Measurements from ENCODE around the gene TOM1L2. TPM values are rescaled to one million over a fixed set of nuclear protein-coding genes. Genes with fewer than 3 reads are reported as not detected.

Gene TOM1L2
- total RNA-seq, 3 donors from 2014 or later (not counting 1 experiment from before 2014, with no cell fraction given) = 35.7 to 43.2 (median 35.7) TPM

DNA sequence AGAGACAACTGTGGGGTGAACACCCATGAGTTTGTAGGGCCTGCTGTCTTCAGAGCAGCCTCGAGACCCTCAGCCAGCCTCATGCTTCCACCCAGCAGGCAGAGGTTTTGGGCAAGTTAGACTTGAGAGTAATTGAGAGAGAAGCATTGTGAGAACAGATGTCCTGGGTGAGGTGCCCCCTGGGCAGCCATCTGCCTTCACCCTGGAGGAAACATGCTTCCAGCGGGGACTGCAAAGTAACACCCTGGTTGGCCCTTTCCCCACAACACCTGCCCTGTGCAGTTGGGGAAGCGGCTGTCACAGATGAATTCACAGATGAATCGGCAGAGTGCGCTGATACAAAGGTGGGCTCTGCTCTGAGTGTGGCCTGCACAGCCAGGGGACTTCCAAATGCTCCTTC lies 43.4 kb upstream of the TOM1L2 start:
- H3K27ac Mint-ChIP-seq = no peak overlapping the region
- Histone ChIP-seq H3K36me3 (ENCODE audit: control insufficient read depth, insufficient read depth, low read length) (peaks cover 24% of the 10 kb centered on the region), H3K4me1 (ENCODE audit: control insufficient read depth, insufficient read depth, low read length) (no peaks in the 10 kb centered on the region), H3K9me3 (ENCODE audit: control insufficient read depth, insufficient read depth, low read length) (no peaks in the 10 kb centered on the region), H3K4me3 (ENCODE audit: low read length) (no peak overlapping the region), H3K27ac (ENCODE audit: low read length) (no peak overlapping the region), H3K27me3 (ENCODE audit: control insufficient read depth, insufficient read depth, low read length) (no peaks in the 10 kb centered on the region)
- TF ChIP-seq, protein P1, sequence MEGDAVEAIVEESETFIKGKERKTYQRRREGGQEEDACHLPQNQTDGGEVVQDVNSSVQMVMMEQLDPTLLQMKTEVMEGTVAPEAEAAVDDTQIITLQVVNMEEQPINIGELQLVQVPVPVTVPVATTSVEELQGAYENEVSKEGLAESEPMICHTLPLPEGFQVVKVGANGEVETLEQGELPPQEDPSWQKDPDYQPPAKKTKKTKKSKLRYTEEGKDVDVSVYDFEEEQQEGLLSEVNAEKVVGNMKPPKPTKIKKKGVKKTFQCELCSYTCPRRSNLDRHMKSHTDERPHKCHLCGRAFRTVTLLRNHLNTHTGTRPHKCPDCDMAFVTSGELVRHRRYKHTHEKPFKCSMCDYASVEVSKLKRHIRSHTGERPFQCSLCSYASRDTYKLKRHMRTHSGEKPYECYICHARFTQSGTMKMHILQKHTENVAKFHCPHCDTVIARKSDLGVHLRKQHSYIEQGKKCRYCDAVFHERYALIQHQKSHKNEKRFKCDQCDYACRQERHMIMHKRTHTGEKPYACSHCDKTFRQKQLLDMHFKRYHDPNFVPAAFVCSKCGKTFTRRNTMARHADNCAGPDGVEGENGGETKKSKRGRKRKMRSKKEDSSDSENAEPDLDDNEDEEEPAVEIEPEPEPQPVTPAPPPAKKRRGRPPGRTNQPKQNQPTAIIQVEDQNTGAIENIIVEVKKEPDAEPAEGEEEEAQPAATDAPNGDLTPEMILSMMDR (IDR thresholded peaks at IDR 0.05) = no peak
- no peaks in the 10 kb centered on the region for H3K27me3 Mint-ChIP-seq (ENCODE audit: low read depth in 2 of 2)
- intact Hi-C loops (cut with micrococcal nuclease) = no loop called here
- whole genome bisulfite sequencing (ENCODE audit: insufficient coverage) = 87% methylated on average over 5 of the region's 5 CpGs
- ATAC-seq (no peak), DNase-seq (no peak)
- no peaks in the 10 kb centered on the region for H3K9me3 Mint-ChIP-seq
- no peak overlapping the region for H3K4me3 Mint-ChIP-seq
- H3K4me1 Mint-ChIP-seq = no peaks in the 10 kb centered on the region
- H3K36me3 Mint-ChIP-seq = peaks cover 5% of the 10 kb centered on the region

DNA sequence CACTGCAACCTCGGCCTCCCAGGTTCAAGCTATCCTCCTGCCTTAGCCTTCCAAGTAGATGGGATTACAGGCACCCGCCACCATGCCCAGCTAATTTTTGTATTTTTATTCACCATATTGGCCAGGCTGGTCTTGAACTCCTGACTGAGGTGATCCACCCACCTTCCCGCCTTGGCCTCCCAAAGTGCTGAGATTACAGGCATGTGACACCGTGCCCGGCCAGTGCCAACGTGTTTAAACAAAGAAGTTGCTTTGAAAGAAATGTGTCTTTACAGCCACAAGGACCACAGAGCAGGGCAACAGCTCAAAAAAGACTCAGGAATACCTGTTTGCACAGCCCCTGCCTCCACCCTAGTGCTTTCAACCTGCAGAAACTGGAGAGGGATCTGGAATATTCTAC lies 41.8 kb upstream of the TOM1L2 start:
- intact Hi-C loops (cut with micrococcal nuclease) = no loop called here
- TF ChIP-seq, protein P1 (IDR thresholded peaks at IDR 0.05) = no peak
- no peak overlapping the region for H3K4me3 Mint-ChIP-seq

DNA sequence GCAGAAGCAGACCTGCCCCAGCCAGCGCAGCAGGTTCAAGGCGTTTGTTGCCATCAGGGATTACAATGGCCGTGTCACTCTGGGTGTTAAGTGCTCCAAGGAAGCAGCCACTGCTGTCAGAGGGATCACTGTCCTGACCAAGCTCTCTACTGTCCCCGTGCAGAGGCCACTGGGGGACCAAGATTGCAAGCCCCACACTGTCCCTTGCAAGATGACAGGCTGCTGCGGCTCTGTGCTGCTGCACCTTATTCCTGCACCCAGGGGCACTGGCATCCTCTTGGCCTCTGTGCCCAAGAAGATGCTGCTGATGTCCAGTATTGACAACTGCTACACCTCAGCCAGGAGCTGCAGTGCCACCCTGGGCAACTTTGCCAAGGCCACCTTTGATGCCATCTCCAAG lies 39.1 kb upstream of the TOM1L2 start:
- H3K36me3 Mint-ChIP-seq = no peaks in the 10 kb centered on the region
- no peaks in the 10 kb centered on the region for H3K9me3 Mint-ChIP-seq
- Histone ChIP-seq H3K4me3 (ENCODE audit: low read length) (no peak overlapping the region), H3K27me3 (ENCODE audit: control insufficient read depth, insufficient read depth, low read length) (no peaks in the 10 kb centered on the region), H3K4me1 (ENCODE audit: control insufficient read depth, insufficient read depth, low read length) (no peaks in the 10 kb centered on the region), H3K36me3 (ENCODE audit: control insufficient read depth, insufficient read depth, low read length) (peaks cover 30% of the 10 kb centered on the region), H3K27ac (ENCODE audit: low read length) (no peak overlapping the region), H3K9me3 (ENCODE audit: control insufficient read depth, insufficient read depth, low read length) (no peaks in the 10 kb centered on the region)
- peaks cover 0 to 3% of the 10 kb centered on the region in 2 donors for H3K4me1 Mint-ChIP-seq
- no peak for DNase-seq
- no peaks in the 10 kb centered on the region for H3K27me3 Mint-ChIP-seq (ENCODE audit: low read depth in 2 of 2)
- TF ChIP-seq, protein P1 (IDR thresholded peaks at IDR 0.05) = no peak
- no peak for ATAC-seq
- 95% methylated on average over 5 of the region's 5 CpGs for WGBS (ENCODE audit: insufficient coverage)
- intact Hi-C loops (cut with micrococcal nuclease) = no loop called here
- H3K27ac Mint-ChIP-seq = no peak overlapping the region
- H3K4me3 Mint-ChIP-seq = no peak overlapping the region

More for the DNA sequence above, 41.8 kb upstream of the TOM1L2 start:
- Histone ChIP-seq H3K4me3 (ENCODE audit: low read length) (no peak overlapping the region), H3K27me3 (ENCODE audit: control insufficient read depth, insufficient read depth, low read length) (no peaks in the 10 kb centered on the region), H3K4me1 (ENCODE audit: control insufficient read depth, insufficient read depth, low read length) (no peaks in the 10 kb centered on the region), H3K36me3 (ENCODE audit: control insufficient read depth, insufficient read depth, low read length) (peaks cover 24% of the 10 kb centered on the region), H3K27ac (ENCODE audit: low read length) (no peak overlapping the region), H3K9me3 (ENCODE audit: control insufficient read depth, insufficient read depth, low read length) (no peaks in the 10 kb centered on the region)
- Mint-ChIP-seq H3K27ac (no peak overlapping the region), H3K9me3 (no peaks in the 10 kb centered on the region), H3K4me1 (no peaks in the 10 kb centered on the region), H3K36me3 (peaks cover 5% of the 10 kb centered on the region), H3K27me3 (ENCODE audit: low read depth in 2 of 2) (no peaks in the 10 kb centered on the region)
- ATAC-seq (no peak), DNase-seq (no peak)
- WGBS (ENCODE audit: insufficient coverage) = 95% methylated on average over 6 of the region's 6 CpGs

Data from natural killer cell (primary cell).